Liver (tissue), 3 donors: ENCODE data around the gene FAM13C.

ENCODE experiments used
- ATF3 ChIP-seq: IDR thresholded peaks from 2 replicates; pipeline ENCODE4 v1.6.1; 2016; ENCODE audit warnings: antibody characterized with exemption
- CTCF ChIP-seq: fragments of 150-350 bp; IDR thresholded peaks from 2 replicates; pipeline ENCODE4 v1.5.1; 2017; ENCODE audit warnings: improper control_type of control experiment, low read depth, low read length; ENCODE audit not compliant: missing input control
- FOXA1 ChIP-seq: IDR thresholded peaks from 2 replicates; pipeline ENCODE4 v1.6.1; 2016; ENCODE audit warnings: antibody characterized with exemption
- GABPA ChIP-seq, 2 donors: IDR thresholded peaks in 1 of 2; conservative IDR thresholded peaks in 1 of 2; 2 replicates each; pipeline ENCODE4 v1.6.1; 2016; ENCODE audit warnings: antibody characterized with exemption in 2 of 2, mild to moderate bottlenecking in 1 of 2, moderate library complexity in 1 of 2
- MAX ChIP-seq: IDR thresholded peaks from 2 replicates; pipeline ENCODE4 v1.6.1; 2016; ENCODE audit warnings: antibody characterized with exemption
- RAD21 ChIP-seq, 2 donors: IDR thresholded peaks; 2 replicates each; pipeline ENCODE4 v1.6.1; 2016; ENCODE audit warnings: antibody characterized with exemption in 2 of 2, mild to moderate bottlenecking in 2 of 2
- REST ChIP-seq: IDR thresholded peaks from 2 replicates; pipeline ENCODE4 v1.6.1; 2016; ENCODE audit warnings: antibody characterized with exemption, mild to moderate bottlenecking
- YY1 ChIP-seq: IDR thresholded peaks from 2 replicates; pipeline ENCODE4 v1.6.1; 2016; ENCODE audit warnings: antibody characterized with exemption, mild to moderate bottlenecking
- ZBTB33 ChIP-seq: IDR thresholded peaks from 2 replicates; pipeline ENCODE4 v1.6.1; 2016; ENCODE audit warnings: antibody characterized with exemption
- donor health status: healthy.
- donor health status: healthy.

GRCh38 chr10:59397961-59398360, 35.6 kb upstream of the FAM13C start:
- TF ChIP-seq CTCF (no peak), ZBTB33 (no peak), GABPA (IDR thresholded peaks at IDR 0.05 in 1 of 2, conservative IDR thresholded peaks at IDR 0.05 in 1 of 2) (no peak), FOXA1 (no peak), ATF3 (no peak), RAD21 (IDR thresholded peaks at IDR 0.05) (no peak), MAX (no peak), REST (no peak), YY1 (no peak)
